HG03521 (cell line): ENCODE results near the gene LRRC4C.
"Not testable (repeated sequence)": the region's sequence is repeated elsewhere in the genome, so short reads cannot be mapped to it uniquely, and the experiment has no call there.

Experiments used
- ATAC-seq: cut with Tn5 transposase; IDR thresholded peaks from one replicate; pipeline ENCODE4 v1.9.1; 2021; ENCODE audit warnings: mild to moderate bottlenecking, moderate library complexity; ENCODE audit not compliant: unreplicated experiment

The LRRC4C gene

GRCh38 chr11:40910774-40911173 is 548.7 kb downstream of the LRRC4C start:
- ATAC-seq = not testable (repeated sequence)

DNA sequence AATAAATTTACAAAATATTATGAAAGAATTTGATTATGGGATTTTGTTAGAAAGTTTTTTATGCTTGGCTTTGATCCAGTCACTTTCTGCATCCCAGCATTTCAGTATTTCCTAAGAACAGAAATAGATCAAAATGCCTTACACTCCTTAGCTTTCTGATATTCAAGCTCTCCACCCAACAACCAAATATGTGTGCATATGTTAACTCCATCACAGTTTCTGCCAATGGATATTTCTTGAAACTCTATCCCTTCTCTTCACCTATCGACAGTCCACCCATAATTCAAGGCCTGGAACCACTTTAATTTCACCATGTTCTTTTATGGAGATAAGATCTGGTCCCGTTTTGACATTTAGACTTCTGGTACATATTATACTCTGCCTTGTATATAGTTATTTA is 565.0 kb downstream of the LRRC4C start:
- ATAC-seq = no peak

DNA sequence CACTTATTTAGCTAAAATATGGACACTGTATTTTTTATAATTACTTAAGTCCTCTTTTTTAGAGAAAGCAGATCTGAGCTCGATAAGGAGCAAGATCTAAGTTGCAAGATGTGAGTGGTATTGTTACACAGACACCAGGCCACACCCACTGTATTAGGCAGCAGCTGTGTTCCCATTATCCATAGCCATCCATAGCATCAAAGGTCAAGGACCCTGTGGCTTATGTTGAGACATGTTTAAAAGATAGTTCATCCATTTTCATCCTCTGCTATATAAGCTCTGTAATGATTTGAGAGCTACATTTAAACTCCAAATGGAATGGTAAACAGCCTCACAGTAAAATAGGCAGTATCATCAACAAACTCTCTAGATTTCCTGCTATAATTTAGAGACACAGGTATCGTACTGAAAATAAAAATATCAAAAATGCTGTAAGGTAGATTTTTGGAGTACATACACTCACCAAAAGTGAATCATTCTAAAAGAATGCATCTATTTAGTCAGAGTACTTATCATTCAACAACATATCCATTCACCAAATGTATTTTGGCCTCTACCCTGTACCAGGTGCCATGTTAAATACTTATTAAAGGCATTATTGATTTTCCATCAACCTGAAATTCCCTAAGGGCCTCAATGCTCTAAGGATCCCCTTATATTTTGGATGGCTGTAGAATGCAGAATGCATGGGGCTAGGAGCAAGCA is 574.0 kb downstream of the LRRC4C start:
- ATAC-seq = no peak

DNA sequence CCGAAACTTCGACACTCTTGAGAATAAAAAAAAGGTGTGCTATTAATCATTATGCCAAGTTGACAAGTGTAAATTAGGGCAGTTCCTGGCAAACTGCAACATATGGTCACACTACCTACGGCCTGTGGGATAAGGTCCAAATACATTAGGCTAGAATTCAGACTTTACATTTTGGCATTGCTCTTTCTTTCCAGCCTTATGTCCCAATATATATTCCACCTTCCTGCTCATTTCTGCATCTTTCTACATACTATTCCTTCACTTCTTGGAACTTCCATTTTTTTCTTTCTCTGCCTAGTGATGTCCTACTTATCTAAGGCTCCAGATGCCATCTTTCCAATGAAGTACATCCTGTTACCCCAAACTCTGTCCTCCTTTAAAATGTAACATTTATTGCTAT is 577.2 kb downstream of the LRRC4C start:
- no peak for ATAC-seq

DNA sequence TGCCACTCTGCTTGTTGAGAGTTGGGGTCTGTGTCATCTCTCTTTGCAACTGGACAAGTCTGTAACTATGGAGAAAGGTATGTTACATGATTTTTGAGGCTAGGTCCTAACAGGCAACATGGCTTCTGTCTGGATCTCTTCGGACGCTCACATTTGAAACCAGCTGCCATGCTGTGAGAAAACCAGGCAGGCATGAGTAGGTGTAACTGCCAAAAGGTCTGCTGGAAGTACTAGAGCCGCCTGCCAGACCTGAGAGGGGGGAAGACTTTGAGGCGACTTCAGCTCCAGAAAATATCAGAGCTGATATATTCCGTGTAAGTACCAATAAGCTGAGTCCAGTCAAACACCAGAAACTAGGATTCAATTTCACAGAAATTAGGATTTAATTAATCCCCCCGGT is 579.5 kb downstream of the LRRC4C start:
- no peak for ATAC-seq

DNA sequence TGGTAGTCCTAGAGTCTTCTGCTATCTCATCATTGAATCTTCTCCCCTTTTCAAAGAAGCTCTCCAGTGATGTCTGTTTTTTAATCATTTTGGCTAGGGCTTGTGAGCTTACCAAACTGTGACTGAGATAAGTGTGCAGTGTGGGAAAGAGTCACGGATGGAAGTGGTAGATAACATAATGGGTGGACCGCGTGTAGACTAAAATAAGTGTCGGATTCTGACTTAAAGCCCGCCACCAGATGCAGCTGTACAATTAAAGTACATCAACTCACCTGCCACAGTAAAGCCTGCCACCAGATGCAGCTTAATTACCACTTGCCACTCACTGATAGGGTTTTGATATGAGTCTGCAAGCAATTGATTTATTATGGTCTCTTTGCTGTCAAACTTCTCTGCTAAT is 581.5 kb downstream of the LRRC4C start:
- no peak for ATAC-seq

- ATAC-seq = no peak
These were observed 582.2 kb downstream of the LRRC4C start for GRCh38 chr11:40877256-40877655.

DNA sequence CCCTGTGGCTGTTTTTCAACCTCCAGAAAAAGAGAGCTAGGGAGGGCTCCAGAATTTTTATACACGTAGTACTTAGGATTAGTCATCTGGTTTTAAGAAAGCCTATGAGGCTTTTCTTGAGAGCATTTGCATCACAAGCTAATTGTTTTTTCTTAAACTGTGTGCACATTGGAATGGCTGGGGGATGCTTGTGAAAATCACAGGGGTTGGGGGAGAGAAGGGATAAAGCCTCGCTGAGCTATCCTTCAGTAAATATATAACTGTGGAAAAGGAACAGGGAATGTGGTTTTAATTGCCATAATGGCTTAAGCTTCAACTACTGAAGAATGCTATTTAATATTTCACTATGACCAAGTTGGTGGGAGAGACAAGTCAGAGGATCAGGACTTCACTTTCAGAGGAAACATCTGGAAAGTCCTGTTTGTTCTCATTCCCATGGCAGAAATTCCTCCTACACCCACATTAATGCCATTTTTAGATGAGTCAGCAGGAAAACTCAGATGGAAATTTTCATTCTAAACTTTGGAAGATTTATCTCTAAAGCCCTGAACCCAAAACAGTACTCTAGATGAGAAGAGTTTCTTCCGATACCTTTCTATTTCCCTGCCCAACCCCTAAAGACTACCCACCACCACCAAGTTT is 591.3 kb downstream of the LRRC4C start:
- ATAC-seq = no peak

DNA sequence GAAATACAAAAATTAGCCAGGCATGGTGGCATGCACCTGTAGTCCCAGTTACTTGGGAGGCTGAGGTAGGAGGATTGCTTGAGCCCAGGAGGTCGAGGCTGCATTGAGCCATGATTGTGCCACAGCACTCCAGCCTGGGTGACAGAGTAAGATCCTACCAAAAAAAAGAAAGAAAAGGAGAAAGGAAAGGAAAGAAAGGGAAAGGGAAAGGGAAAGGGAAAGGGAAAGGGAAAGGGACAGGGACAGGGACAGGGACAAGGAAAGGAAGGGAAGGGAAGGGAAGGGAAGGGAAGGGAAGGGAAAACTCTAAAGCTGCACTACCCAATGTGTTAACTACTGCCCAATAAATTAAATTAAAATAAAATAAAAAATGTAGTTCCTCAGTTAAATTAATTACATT is 601.7 kb downstream of the LRRC4C start:
- ATAC-seq = not testable (repeated sequence)

- no peak for ATAC-seq
These were observed 616.6 kb downstream of the LRRC4C start for GRCh38 chr11:40842750-40843339.

DNA sequence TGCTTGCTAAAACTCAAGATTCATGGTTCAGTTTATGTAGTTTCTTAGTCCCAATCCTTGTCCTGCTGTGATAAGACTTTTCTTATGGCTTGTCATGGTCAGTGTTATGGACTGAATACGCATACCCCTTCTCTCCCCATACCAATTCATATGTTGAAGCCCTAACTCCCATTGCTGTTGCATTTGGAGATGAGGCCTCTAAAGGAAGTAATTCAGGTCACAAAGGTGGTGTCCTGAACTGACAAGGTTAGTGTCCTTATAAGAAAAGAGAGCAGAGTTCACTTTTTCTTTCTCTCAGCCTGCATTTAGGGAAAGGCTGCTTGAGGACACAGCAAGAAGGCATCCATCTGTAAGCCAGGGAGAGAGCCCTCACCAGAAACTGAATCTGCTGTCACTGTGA is 618.2 kb downstream of the LRRC4C start:
- no peak for ATAC-seq

DNA sequence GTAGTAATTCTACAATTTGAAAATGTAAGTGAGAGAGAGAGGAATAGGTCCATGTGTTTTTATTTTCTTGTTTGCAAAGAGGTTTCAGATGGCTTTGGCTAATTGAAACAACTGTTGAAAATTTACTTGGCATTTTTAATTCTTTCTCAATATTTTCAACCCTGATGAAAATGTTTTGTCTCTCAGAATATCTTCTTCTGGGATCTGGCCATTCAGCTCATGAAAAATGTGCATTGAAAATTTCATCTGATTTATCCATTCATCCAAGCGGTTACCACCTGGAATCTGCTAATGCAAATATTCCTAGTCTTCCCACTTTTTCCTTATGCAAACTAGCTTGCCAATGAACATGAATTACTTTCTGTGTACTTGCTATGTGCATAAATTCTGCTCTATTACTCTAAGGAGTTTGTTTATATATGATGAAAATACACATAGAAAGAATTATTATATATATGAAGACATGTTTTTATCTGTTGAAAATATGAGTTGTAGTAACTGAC is 621.2 kb downstream of the LRRC4C start:
- ATAC-seq = no peak

DNA sequence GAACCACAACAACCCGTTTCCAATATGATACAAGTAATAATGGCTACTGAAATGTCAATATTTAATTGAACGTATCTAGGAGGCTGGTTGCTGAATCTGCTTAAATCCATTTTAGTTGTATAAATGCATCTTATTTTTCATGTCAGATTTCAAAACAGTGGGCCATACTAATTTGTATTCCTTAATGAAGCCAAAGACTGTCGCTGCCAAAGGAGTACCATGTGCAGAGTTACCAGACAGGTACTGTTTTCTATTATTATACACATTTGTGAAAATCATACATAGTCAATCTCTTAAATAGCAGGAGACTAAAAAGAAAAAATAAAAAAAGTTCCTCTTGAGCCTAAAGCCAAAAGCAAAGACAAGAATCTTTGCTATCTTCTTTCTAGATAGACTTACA is 632.3 kb downstream of the LRRC4C start:
- ATAC-seq = no peak

DNA sequence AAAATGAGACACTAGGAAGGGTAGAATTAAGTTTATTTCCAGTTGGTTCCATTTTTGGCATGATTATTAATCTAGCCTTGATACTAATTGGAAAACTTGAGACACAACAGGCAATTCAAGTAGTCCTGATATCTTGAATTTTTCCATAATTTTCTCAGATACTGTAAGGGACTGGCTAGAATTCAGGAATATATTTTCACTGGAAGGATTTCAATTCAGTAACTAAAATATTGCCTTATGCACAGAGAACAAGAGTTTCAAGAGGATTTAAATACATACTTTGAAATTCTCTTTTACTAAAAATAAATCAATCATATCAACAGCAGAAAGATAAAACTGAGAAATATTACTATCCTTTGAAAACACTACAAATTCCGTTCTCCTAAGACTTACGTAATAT is 632.9 kb downstream of the LRRC4C start:
- no peak for ATAC-seq

- no peak for ATAC-seq
These were observed 634.1 kb downstream of the LRRC4C start for GRCh38 chr11:40825201-40825834.

DNA sequence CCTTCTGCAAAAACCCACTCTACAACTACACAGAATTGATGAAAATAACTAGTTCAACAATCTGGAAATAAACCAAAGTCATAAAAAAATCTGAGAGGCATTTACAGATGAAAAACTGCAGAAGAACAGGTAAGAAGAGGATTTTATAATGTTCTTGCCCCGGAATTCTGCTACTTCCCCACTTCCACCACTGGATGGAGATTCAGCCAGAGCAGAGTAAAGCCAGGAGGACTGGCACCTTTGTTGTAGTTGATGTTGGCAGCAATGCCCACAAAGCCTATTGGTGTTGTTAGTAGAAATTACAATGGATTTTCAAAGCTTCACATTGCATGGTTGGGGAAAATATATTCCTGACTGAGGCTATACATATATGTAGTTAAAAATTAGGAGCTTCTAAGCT is 640.2 kb downstream of the LRRC4C start:
- ATAC-seq = no peak

- ATAC-seq = no peak
These were observed 642.5 kb downstream of the LRRC4C start for GRCh38 chr11:40816976-40817375.

- no peak for ATAC-seq
These were observed 661.5 kb downstream of the LRRC4C start for GRCh38 chr11:40797981-40798380.

- no peak for ATAC-seq
These were observed 672.2 kb downstream of the LRRC4C start for GRCh38 chr11:40787224-40787623.

DNA sequence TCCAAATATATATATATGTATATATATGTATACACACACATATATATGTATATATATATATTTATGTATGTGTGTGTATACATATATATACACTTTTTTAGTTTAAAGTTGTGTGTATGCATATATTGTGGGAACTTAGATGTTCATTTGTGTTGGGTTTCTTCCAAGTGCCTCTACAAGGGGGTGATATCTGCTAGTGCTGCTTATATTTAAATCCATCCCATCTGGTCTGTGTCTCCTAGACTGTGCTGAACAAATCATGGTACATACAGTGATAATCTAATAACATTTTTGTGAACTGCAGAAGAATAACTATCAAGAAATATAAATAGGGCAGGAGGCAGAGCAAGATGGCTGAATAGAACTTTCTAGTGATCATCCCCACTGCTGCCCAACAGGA is 696.4 kb downstream of the LRRC4C start:
- ATAC-seq = no peak

GRCh38 chr11:40759341-40759740 is 700.1 kb downstream of the LRRC4C start:
- no peak for ATAC-seq

GRCh38 chr11:40754297-40754696 is 705.2 kb downstream of the LRRC4C start:
- no peak for ATAC-seq
